ENCODE measurements around the gene NMT1. TPM values are rescaled to one million over a fixed set of nuclear protein-coding genes. Genes with fewer than 3 reads are reported as not detected.

NMT1 gene
- total RNA-seq, 2 donors from 2014 or later = 122 to 136 TPM

DNA sequence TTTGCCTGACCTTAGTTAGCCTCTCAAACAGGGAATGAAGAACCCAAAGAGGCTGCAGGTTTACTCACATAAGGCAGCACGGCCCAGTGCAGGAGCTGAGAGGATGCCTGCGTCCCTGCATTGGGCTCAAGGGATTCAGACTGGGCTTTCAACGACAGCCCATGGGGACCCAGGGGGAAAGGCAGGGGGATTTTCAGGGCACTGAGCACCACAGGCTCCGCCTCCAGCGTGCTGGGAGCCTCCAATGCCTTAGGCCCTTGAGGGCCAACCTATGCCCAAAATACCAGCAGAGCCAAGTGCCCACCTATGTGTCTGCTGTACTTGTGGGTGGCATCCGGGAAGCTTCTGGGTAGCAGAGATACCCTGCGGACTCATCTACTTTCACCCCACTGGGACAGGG, 32.0 kb upstream of the NMT1 start:
- WGBS, 2 experiments (ENCODE audit: insufficient coverage in 1 of 2, insufficient read length in 1 of 2) = 93 to 98% methylated on average over 7 of the region's 7 CpGs
- Histone ChIP-seq H3K36me3 (ENCODE audit: control insufficient read depth, insufficient read depth, low read length) (peaks cover 54% of the 10 kb centered on the region), H3K4me3 (ENCODE audit: low read length) (no peak overlapping the region), H3K9ac (ENCODE audit: extremely low read depth, low read length, poor library complexity, severe bottlenecking) (no peak overlapping the region), H3K4me1 (ENCODE audit: control insufficient read depth, insufficient read depth, low read length) (no peaks in the 10 kb centered on the region), H3K9me3 (ENCODE audit: control insufficient read depth, low read length) (no peaks in the 10 kb centered on the region), H3K27ac (ENCODE audit: low read depth, low read length) (no peak overlapping the region), H3K27me3 (ENCODE audit: control insufficient read depth, insufficient read depth, low read length, poor library complexity, severe bottlenecking) (no peaks in the 10 kb centered on the region)
- no peak overlapping the region for H3K4me3 Mint-ChIP-seq
- TF ChIP-seq CTCF (conservative IDR thresholded peaks at IDR 0.05) = no peak
- H3K27ac Mint-ChIP-seq = no peak overlapping the region
- no peaks in the 10 kb centered on the region for H3K9me3 Mint-ChIP-seq
- H3K27me3 Mint-ChIP-seq (ENCODE audit: insufficient read depth) = no peaks in the 10 kb centered on the region
- peaks cover 41% of the 10 kb centered on the region for H3K36me3 Mint-ChIP-seq (ENCODE audit: low read depth)
- no peak for DNase-seq
- H3K4me1 Mint-ChIP-seq = no peaks in the 10 kb centered on the region

DNA sequence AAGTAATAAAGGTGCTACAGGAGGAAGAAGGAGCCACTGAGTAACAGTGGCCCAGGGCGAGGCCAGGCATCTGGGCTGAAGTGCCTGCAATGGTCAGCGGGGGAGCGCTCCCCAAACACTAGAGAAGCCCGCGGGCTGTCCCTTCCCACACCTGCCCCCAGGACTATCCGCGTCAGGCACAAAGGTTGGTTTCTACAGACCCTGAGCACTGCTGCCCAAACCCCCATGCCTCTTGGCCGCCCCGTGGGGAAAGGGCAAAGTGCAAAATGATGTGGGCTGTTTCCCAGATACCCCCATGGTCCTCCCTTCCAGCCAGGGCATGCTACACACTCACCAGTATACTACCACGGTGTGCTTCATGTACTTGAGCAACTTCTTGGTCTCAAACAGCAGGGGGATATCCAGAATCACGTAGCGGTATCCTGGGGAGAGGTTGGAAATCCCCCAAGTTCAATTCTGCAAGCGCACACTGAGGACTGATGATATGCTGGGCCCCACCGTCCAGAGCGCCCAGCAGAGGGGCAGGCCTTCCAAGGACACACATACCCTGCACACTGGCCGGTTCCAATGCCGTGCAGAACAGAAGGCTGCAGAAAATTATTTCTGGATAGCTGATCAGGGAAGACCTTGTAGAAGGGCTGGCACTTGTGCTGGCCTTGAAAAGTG, 31.2 kb upstream of the NMT1 start:
- Histone ChIP-seq H3K9me3 (ENCODE audit: control insufficient read depth, low read length) (no peaks in the 10 kb centered on the region), H3K4me1 (ENCODE audit: control insufficient read depth, insufficient read depth, low read length) (no peaks in the 10 kb centered on the region), H3K27me3 (ENCODE audit: control insufficient read depth, insufficient read depth, low read length, poor library complexity, severe bottlenecking) (no peaks in the 10 kb centered on the region), H3K4me3 (ENCODE audit: low read length) (no peak overlapping the region), H3K36me3 (ENCODE audit: control insufficient read depth, insufficient read depth, low read length) (peaks cover 62% of the 10 kb centered on the region), H3K9ac (ENCODE audit: extremely low read depth, low read length, poor library complexity, severe bottlenecking) (no peak overlapping the region), H3K27ac (ENCODE audit: low read depth, low read length) (no peak overlapping the region)
- no peak overlapping the region for H3K4me3 Mint-ChIP-seq
- peaks cover 47% of the 10 kb centered on the region for H3K36me3 Mint-ChIP-seq (ENCODE audit: low read depth)
- no peak for TF ChIP-seq CTCF (conservative IDR thresholded peaks at IDR 0.05)
- no peak for DNase-seq
- WGBS, 2 experiments (ENCODE audit: insufficient coverage in 1 of 2, insufficient read length in 1 of 2) = 96 to 97% methylated on average over 16 to 17 of the region's 17 CpGs
- H3K27ac Mint-ChIP-seq = no peak overlapping the region
- no peaks in the 10 kb centered on the region for H3K9me3 Mint-ChIP-seq
- H3K4me1 Mint-ChIP-seq = no peaks in the 10 kb centered on the region
- H3K27me3 Mint-ChIP-seq (ENCODE audit: insufficient read depth) = no peaks in the 10 kb centered on the region

DNA sequence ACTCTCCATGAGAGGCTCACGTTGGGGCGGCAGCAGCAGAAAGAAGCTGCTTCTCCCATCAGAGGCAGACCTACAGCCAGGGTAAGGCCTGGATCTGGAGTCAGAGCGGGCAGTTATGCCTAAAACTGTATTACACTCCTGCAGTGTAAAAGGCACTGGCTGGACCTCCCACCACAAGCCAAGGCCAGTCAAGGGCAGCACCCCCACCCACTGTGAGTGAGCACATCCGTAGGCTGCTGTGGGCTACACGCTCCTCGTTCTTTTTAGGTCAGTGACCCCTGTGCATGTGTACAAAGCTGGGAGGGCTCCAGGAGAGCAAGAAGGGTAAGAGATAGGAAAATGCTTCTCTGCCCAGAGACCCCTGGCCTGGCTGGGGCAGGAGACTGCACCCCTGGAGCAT, 30.4 kb upstream of the NMT1 start:
- Mint-ChIP-seq H3K4me3 (no peak overlapping the region), H3K36me3 (ENCODE audit: low read depth) (peaks cover 48% of the 10 kb centered on the region), H3K27me3 (ENCODE audit: insufficient read depth) (no peaks in the 10 kb centered on the region), H3K9me3 (no peaks in the 10 kb centered on the region), H3K4me1 (no peaks in the 10 kb centered on the region), H3K27ac (no peak overlapping the region)
- WGBS, 2 experiments (ENCODE audit: insufficient coverage in 1 of 2, insufficient read length in 1 of 2) = 96% methylated on average over 6 of the region's 6 CpGs
- Histone ChIP-seq H3K27me3 (ENCODE audit: control insufficient read depth, insufficient read depth, low read length, poor library complexity, severe bottlenecking) (no peaks in the 10 kb centered on the region), H3K4me3 (ENCODE audit: low read length) (no peak overlapping the region), H3K36me3 (ENCODE audit: control insufficient read depth, insufficient read depth, low read length) (peaks cover 56% of the 10 kb centered on the region), H3K9me3 (ENCODE audit: control insufficient read depth, low read length) (no peaks in the 10 kb centered on the region), H3K4me1 (ENCODE audit: control insufficient read depth, insufficient read depth, low read length) (no peaks in the 10 kb centered on the region), H3K27ac (ENCODE audit: low read depth, low read length) (no peak overlapping the region), H3K9ac (ENCODE audit: extremely low read depth, low read length, poor library complexity, severe bottlenecking) (no peak overlapping the region)
- DNase-seq = no peak
- no peak for TF ChIP-seq CTCF (conservative IDR thresholded peaks at IDR 0.05)
